ENCODE data around the gene DNAJB11.
"Not testable (repeated sequence)": the region's sequence is repeated elsewhere in the genome, so short reads cannot be mapped to it uniquely, and the experiment has no call there.

The DNAJB11 gene

DNA sequence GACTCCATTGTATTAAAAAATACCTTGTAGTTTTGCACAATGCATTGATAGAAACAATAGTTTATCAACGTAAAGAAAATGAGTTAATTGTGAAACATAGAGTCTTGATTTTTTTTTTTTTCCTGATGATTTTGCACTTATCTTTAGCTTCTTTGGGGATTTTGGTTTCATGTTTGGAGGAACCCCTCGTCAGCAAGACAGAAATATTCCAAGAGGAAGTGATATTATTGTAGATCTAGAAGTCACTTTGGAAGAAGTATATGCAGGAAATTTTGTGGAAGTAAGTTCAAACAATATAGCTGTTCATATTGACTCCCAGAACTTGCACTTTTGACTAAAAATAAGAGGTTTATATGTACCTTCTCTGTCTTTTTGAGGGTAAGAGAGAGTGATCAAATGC is 7.0 kb downstream of the DNAJB11 start:
- FAIRE-seq (no peak), DNase-seq (ENCODE audit: insufficient read length, low spot score) (no peak)
- TF ChIP-seq POLR2AphosphoS5 (IDR thresholded peaks at IDR 0.05; ENCODE audit: low read depth, low read length) (no peak), TAF1 (IDR thresholded peaks at IDR 0.05; ENCODE audit: low read depth, low read length) (no peak), PAX5 (IDR thresholded peaks at IDR 0.05; ENCODE audit: insufficient read depth, low read length, severe bottlenecking) (no peak), POLR2A (IDR thresholded peaks at IDR 0.05; ENCODE audit: low read depth, low read length) (no peak), SPI1 (IDR thresholded peaks at IDR 0.05; ENCODE audit: low read depth, low read length) (no peak), POU2F2 (IDR thresholded peaks at IDR 0.05; ENCODE audit: low read depth, low read length) (no peak)

DNA sequence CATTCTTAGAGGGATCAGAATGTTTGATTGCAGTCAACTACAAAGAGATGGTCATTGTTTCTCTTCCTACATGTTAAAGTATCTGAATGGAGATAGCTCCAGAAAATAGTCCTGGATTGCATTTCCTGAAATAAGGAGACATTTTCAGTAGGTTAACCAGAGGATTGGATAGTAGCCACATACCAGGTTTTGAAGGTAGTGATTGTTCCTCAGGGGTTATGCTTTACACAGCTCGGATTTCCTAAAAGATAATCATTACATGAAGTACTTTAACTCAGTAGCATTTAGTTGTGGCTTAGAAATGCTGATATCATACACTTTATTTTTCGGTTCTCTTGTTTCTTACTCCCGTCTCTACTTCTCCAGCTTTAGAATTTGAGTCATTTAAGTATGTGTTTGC is 10.3 kb downstream of the DNAJB11 start:
- TF ChIP-seq POLR2A (IDR thresholded peaks at IDR 0.05; ENCODE audit: low read depth, low read length) (no peak), POLR2AphosphoS5 (IDR thresholded peaks at IDR 0.05; ENCODE audit: low read depth, low read length) (no peak), TAF1 (IDR thresholded peaks at IDR 0.05; ENCODE audit: low read depth, low read length) (no peak), SPI1 (IDR thresholded peaks at IDR 0.05; ENCODE audit: low read depth, low read length) (no peak), PAX5 (IDR thresholded peaks at IDR 0.05; ENCODE audit: insufficient read depth, low read length, severe bottlenecking) (no peak), POU2F2 (IDR thresholded peaks at IDR 0.05; ENCODE audit: low read depth, low read length) (no peak)
- DNase-seq (ENCODE audit: insufficient read length, low spot score) (no peak), FAIRE-seq (no peak)

DNA sequence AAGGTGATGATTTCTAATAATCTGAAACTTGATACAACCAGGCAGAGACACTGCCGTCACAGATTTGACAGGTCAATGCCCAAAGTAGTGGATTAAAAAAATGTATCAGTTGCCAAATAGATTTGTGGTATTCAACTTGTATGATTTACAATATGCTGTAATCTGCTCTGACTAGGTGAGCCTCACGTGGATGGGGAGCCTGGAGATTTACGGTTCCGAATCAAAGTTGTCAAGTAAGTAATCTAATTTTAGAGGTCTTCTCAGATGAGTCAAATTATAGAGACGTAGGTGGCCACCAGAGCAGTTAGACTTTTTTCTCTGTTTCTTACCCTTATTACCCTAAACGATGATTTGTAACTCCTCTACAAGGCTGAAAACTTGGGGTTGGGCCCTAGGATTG is 12.0 kb downstream of the DNAJB11 start:
- TF ChIP-seq POLR2AphosphoS5 (IDR thresholded peaks at IDR 0.05; ENCODE audit: low read depth, low read length) (no peak), TAF1 (IDR thresholded peaks at IDR 0.05; ENCODE audit: low read depth, low read length) (no peak), POU2F2 (IDR thresholded peaks at IDR 0.05; ENCODE audit: low read depth, low read length) (no peak), SPI1 (IDR thresholded peaks at IDR 0.05; ENCODE audit: low read depth, low read length) (no peak), POLR2A (IDR thresholded peaks at IDR 0.05; ENCODE audit: low read depth, low read length) (no peak), PAX5 (IDR thresholded peaks at IDR 0.05; ENCODE audit: insufficient read depth, low read length, severe bottlenecking) (no peak)
- FAIRE-seq = peak; percentile 20
- DNase-seq (ENCODE audit: insufficient read length, low spot score) = no peak

DNA sequence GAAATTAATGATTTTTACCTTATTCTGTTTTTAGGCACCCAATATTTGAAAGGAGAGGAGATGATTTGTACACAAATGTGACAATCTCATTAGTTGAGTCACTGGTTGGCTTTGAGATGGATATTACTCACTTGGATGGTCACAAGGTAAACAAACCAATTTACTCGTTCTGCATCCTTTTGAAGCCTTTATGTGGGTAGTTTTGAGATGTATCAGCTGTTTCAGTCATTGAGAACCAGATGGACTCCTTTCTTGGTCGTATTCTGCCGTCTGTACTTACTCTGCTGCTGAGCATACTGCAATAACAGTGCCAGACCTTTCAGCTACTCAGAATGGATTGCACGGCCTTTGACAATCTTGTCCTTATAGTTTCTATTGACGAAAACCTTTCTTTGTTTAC is 13.3 kb downstream of the DNAJB11 start:
- DNase-seq (ENCODE audit: insufficient read length, low spot score) (no peak), FAIRE-seq (no peak)
- TF ChIP-seq POLR2AphosphoS5 (IDR thresholded peaks at IDR 0.05; ENCODE audit: low read depth, low read length) = no peak

DNA sequence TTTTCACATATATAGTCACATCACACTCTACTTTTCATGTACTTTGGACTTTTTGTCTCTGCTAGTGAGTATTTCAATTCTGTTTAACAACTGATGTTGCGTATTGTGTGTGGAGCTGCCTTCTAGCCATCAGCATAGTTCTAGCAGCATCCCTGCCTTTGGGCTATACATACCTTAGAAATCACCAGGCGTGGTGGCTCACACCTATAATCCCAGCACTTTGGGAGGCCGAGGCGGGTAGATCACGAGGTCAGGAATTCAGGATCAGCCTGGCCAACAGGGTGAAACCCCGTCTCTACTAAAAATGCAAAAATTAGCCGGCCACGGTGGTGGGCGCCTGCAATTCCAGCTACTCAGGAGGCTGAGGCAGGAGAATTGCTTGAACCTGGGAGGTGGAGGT is 15.7 kb downstream of the DNAJB11 start:
- FAIRE-seq; DNase-seq (ENCODE audit: insufficient read length, low spot score): not testable (repeated sequence)

DNA sequence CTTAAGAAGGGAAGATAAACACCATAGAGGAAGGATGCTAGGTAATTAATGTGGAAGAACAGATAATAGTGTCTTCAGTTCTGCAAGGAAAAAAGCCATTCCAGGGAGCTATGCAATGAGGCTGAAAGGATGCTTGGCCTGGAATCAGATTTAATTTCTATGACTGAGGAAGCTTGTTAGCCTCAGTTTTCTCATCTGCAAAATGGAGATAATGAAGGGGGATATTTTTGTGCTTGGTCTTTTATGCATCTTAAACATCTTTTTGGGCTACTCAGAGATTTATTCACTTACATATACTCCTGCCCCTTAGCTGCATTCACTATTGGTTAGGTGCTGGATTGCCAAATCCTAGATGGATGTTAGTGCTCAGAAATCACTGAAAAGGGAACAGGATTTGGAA is 16.7 kb downstream of the DNAJB11 start:
- no peak for DNase-seq (ENCODE audit: insufficient read length, low spot score)
- TF ChIP-seq POLR2A (IDR thresholded peaks at IDR 0.05; ENCODE audit: low read depth, low read length) (no peak), SPI1 (IDR thresholded peaks at IDR 0.05; ENCODE audit: low read depth, low read length) (no peak), POU2F2 (IDR thresholded peaks at IDR 0.05; ENCODE audit: low read depth, low read length) (no peak)
- FAIRE-seq = no peak

DNA sequence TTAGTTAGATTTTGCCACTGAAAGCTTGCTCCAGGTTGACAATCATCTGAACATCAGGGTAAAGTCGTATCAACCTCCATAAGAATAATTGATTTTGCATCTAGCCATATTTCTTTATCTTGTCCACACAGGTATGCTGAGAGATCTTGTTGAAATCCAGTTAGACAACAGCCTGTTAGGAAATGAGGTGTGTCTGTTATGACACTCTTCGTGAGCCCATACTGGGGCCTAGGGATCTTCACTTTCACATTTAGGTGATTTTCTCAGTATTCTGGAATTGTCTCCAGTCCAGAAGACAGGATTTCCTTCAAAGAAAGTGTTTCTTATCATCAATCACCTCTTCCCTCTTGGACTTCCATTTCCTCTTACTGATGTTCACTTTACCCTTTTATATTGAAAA is 18.1 kb downstream of the DNAJB11 start:
- FAIRE-seq = no peak
- no peak for DNase-seq (ENCODE audit: insufficient read length, low spot score)
- TF ChIP-seq TAF1 (IDR thresholded peaks at IDR 0.05; ENCODE audit: low read depth, low read length) (no peak), POU2F2 (IDR thresholded peaks at IDR 0.05; ENCODE audit: low read depth, low read length) (no peak), SPI1 (IDR thresholded peaks at IDR 0.05; ENCODE audit: low read depth, low read length) (no peak), POLR2AphosphoS5 (IDR thresholded peaks at IDR 0.05; ENCODE audit: low read depth, low read length) (no peak), POLR2A (IDR thresholded peaks at IDR 0.05; ENCODE audit: low read depth, low read length) (no peak), PAX5 (IDR thresholded peaks at IDR 0.05; ENCODE audit: insufficient read depth, low read length, severe bottlenecking) (no peak)

DNA sequence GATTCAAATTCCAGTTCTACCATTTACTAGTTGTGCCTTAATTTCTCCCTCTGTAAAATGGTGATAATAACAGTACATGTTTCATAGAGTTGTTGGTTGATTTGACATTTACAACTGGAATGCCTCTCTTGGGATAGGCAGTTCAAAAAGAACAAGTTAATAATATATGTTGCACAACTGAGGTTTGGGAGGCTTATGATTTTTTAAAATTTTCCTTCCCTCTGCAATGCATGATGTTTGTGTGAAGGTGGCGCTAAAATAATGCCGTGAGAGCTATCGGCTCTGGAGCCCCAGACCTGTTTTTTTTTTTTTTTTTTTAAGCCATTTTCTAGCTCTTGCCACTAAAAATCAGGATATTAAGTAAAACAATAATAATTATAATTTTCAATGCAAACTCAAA is 18.6 kb downstream of the DNAJB11 start:
- FAIRE-seq (no peak), DNase-seq (ENCODE audit: insufficient read length, low spot score) (no peak)
- TF ChIP-seq TAF1 (IDR thresholded peaks at IDR 0.05; ENCODE audit: low read depth, low read length) = no peak
- no peak for TF ChIP-seq POLR2A (IDR thresholded peaks at IDR 0.05; ENCODE audit: low read depth, low read length)
- TF ChIP-seq PAX5 (IDR thresholded peaks at IDR 0.05; ENCODE audit: insufficient read depth, low read length, severe bottlenecking) = no peak
- no peak for TF ChIP-seq POU2F2 (IDR thresholded peaks at IDR 0.05; ENCODE audit: low read depth, low read length)
- no peak for TF ChIP-seq SPI1 (IDR thresholded peaks at IDR 0.05; ENCODE audit: low read depth, low read length)
- TF ChIP-seq POLR2AphosphoS5 (IDR thresholded peaks at IDR 0.05; ENCODE audit: low read depth, low read length) = no peak

DNA sequence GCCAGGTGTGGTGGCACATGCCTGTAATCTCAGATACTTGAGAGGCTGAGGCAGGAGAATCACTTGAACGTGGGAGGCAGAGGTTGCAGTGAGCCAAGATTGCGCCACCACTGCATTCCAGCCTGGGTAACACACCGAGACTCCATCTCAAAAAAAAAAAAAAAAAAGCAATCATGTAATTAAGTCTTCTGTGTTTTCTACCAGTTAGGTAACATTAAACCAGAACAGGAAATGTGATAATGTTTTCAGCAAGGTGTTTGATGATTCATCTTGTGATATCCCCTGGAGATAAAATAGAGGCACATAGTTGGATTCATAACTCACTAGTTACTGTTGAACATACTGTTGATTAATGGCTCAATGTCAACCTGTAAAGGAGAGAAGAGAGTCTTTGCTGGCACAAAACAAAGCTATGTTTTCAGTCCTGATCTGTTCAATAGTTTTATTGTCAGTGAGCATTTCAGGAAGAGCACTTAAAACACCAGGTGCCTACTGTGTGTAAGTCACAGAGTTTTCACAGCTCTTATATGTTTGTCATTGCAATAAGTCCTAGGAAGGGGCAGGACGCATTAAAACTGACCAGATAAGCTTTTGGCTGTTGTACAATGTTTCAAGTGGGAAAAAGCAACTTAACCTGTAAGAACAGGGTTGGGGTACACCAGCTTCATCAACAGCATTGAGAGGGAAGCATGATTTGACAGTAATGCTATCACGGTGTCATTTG is 19.5 kb downstream of the DNAJB11 start:
- FAIRE-seq = no peak
- DNase-seq (ENCODE audit: insufficient read length, low spot score) = no peak
- TF ChIP-seq PAX5 (IDR thresholded peaks at IDR 0.05; ENCODE audit: insufficient read depth, low read length, severe bottlenecking) (no peak), SPI1 (IDR thresholded peaks at IDR 0.05; ENCODE audit: low read depth, low read length) (no peak), TAF1 (IDR thresholded peaks at IDR 0.05; ENCODE audit: low read depth, low read length) (no peak), POU2F2 (IDR thresholded peaks at IDR 0.05; ENCODE audit: low read depth, low read length) (no peak), POLR2AphosphoS5 (IDR thresholded peaks at IDR 0.05; ENCODE audit: low read depth, low read length) (no peak), POLR2A (IDR thresholded peaks at IDR 0.05; ENCODE audit: low read depth, low read length) (no peak)

DNA sequence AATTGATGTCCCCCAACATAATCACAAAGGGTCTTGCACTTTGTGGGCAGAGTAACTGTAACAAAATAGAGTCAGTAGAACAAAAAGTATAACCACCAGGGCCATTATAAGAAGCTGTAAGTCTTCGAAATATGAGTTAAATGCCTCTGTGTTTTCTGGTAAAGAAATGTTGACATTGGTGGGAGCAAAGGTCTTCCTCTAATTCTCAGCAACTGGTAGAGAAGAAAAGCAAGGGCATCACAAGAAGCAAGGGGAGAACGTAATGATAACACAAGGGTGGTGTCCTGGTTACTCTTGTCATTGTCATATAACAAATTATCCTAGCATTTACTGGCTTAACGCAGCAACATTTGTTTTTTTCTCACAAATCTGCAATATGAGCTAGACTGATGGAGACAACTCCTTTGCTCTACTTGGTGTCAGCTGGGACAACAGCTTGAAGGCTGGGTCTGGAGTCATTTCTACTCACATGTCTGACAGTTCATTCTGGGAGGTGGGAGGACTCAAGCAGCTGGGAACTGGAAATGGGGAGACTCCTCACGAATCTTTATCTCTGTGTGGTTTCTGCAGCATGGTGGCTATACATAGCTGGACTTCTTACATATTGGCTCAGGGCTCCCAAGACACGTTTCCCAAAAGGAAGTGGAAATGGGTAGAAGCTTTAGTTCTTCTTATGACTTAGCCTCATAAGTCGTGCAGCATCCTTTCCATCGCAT is 20.2 kb downstream of the DNAJB11 start:
- DNase-seq (ENCODE audit: insufficient read length, low spot score) (no peak), FAIRE-seq (no peak)
- no peak for TF ChIP-seq POLR2AphosphoS5 (IDR thresholded peaks at IDR 0.05; ENCODE audit: low read depth, low read length)
